HG03521 (cell line): ENCODE data around the gene PLCL2.

Experiments used
- ATAC-seq: cut with Tn5 transposase; IDR thresholded peaks from one replicate; pipeline ENCODE4 v1.9.1; 2021; ENCODE audit warnings: mild to moderate bottlenecking, moderate library complexity; ENCODE audit not compliant: unreplicated experiment

The PLCL2 gene

GRCh38 chr3:16912400-16913263 is 27.9 kb downstream of the PLCL2 start:
- ATAC-seq = peak; percentile 94

- ATAC-seq = no peak
Measured at GRCh38 chr3:16913264-16913580, 28.5 kb downstream of the PLCL2 start.

GRCh38 chr3:16916840-16917239 is 32.1 kb downstream of the PLCL2 start:
- no peak for ATAC-seq

- ATAC-seq = no peak
Measured at GRCh38 chr3:16917256-16917935, 32.6 kb downstream of the PLCL2 start.

GRCh38 chr3:16917980-16918682 is 33.4 kb downstream of the PLCL2 start:
- no peak for ATAC-seq

- ATAC-seq = no peak
Measured at GRCh38 chr3:16918683-16919025, 33.9 kb downstream of the PLCL2 start.

- no peak for ATAC-seq
Measured at GRCh38 chr3:16923112-16923511, 38.4 kb downstream of the PLCL2 start.

- ATAC-seq = no peak
Measured at GRCh38 chr3:16927485-16927884, 42.7 kb downstream of the PLCL2 start.

GRCh38 chr3:16928386-16929132 is 43.8 kb downstream of the PLCL2 start:
- peak; percentile 37 for ATAC-seq

- no peak for ATAC-seq
Measured at GRCh38 chr3:16929311-16929710, 44.6 kb downstream of the PLCL2 start.

- ATAC-seq = peak; percentile 34
Measured at GRCh38 chr3:16932877-16933276, 48.1 kb downstream of the PLCL2 start.

- ATAC-seq = no peak
Measured at GRCh38 chr3:16935781-16936180, 51.0 kb downstream of the PLCL2 start.

- ATAC-seq = no peak
Measured at GRCh38 chr3:16936233-16936632, 51.5 kb downstream of the PLCL2 start.

GRCh38 chr3:16936676-16937230 is 52.0 kb downstream of the PLCL2 start:
- no peak for ATAC-seq

GRCh38 chr3:16937326-16937845 is 52.6 kb downstream of the PLCL2 start:
- ATAC-seq = no peak

- ATAC-seq = no peak
Measured at GRCh38 chr3:16940769-16941700, 56.3 kb downstream of the PLCL2 start.

- ATAC-seq = no peak
Measured at GRCh38 chr3:16942955-16943354, 58.2 kb downstream of the PLCL2 start.

- ATAC-seq = no peak
Measured at GRCh38 chr3:16943857-16944256, 59.1 kb downstream of the PLCL2 start.

GRCh38 chr3:16944356-16944755 is 59.6 kb downstream of the PLCL2 start:
- no peak for ATAC-seq

GRCh38 chr3:16945330-16945729 is 60.6 kb downstream of the PLCL2 start:
- ATAC-seq = no peak
